ENCODE results near the gene CREB3L1. TPM values are rescaled to one million over a fixed set of nuclear protein-coding genes. Genes with fewer than 3 reads are reported as not detected.

The CREB3L1 gene
- 10 to 100 TPM; 16.8 to 52.3 TPM for total RNA-seq
- 10 to 100 TPM; 21.3 to 54.0 TPM for polyA plus RNA-seq
- long read RNA-seq, donor 1, transcript CREB3L1-206 (12 exons, 2,687 nt) = major isoform, 5 of 7 reads
- long read RNA-seq, donor 1, partial matches to known transcripts = 0 of 7 reads
- long read RNA-seq, donor 1, other reads (novel, unspliced or antisense) = 0 of 7 reads
- long read RNA-seq, donor 2, partial matches to known transcripts = 0 of 1 reads
- long read RNA-seq, donor 2, other reads (novel, unspliced or antisense) = 0 of 1 reads
- long read RNA-seq, donor 3, partial matches to known transcripts = 0 of 5 reads
- long read RNA-seq, donor 3, other reads (novel, unspliced or antisense) = 0 of 5 reads
- long read RNA-seq, donor 4 = 0 reads
- long read RNA-seq, donor 5, partial matches to known transcripts = 0 of 2 reads
- long read RNA-seq, donor 5, other reads (novel, unspliced or antisense) = 0 of 2 reads

GRCh38 chr11:46277622-46278386 lies at the start of gene CREB3L1:
TSS of gene CREB3L1 (plus strand) at chr11:46277662. CDS start at chr11:46278112, 450 bp downstream.
- peaks cover 0 to 5% (median 1%) of the 10 kb centered on the region in 4 donors for H3K36me3 ChIP-seq (ENCODE audit: control insufficient read depth in 4 of 4, insufficient read depth in 4 of 4, low read length in 4 of 4)
- no peaks in the 10 kb centered on the region for H3K27me3 ChIP-seq (ENCODE audit: control insufficient read depth in 3 of 3, insufficient read depth in 3 of 3, low read length in 2 of 3)
- DNase-seq (peak; percentile 69 to 83 (median 69)), ATAC-seq (ENCODE audit: insufficient read depth, low FRiP score) (no peak)
- H3K9me3 ChIP-seq (ENCODE audit: control insufficient read depth in 4 of 4, insufficient read depth in 3 of 4, low read length in 3 of 4) = no peaks in the 10 kb centered on the region
- H3K4me3 ChIP-seq = peak within 1 kb of the TSS; percentile 49
- H3K9ac ChIP-seq (ENCODE audit: insufficient read depth in 1 of 2, low read length in 2 of 2) = peak within 1 kb of the TSS in 1 of 2 donors; percentile 75
- H3K4me1 ChIP-seq (ENCODE audit: control insufficient read depth in 5 of 5, insufficient read depth in 5 of 5, low read length in 5 of 5) = peaks cover 12 to 54% (median 37%) of the 10 kb centered on the region in 5 donors
- H3K27ac ChIP-seq (ENCODE audit: low read depth in 1 of 2, low read length in 1 of 2) = peak within 1 kb of the TSS; percentile 2 to 87
- no peak for TF ChIP-seq CTCF (IDR thresholded peaks at IDR 0.05; ENCODE audit: control extremely low read depth, extremely low read depth)
- WGBS, 2 donors = 0 to 2% methylated on average over 33 to 61 of the region's 61 CpGs

GRCh38 chr11:46229230-46229629 lies 48.2 kb upstream of the CREB3L1 start:
- no peaks in the 10 kb centered on the region for H3K4me1 ChIP-seq (ENCODE audit: control insufficient read depth in 5 of 5, insufficient read depth in 5 of 5, low read length in 5 of 5)
- ATAC-seq (ENCODE audit: insufficient read depth, low FRiP score) (no peak), DNase-seq (no peak)
- H3K27me3 ChIP-seq (ENCODE audit: control insufficient read depth in 3 of 3, insufficient read depth in 3 of 3, low read length in 2 of 3) = peaks cover 0 to 14% (median 10%) of the 10 kb centered on the region in 3 donors
- H3K27ac ChIP-seq (ENCODE audit: low read depth in 1 of 2, low read length in 1 of 2) = no peak overlapping the region
- no peak for TF ChIP-seq CTCF (IDR thresholded peaks at IDR 0.05; ENCODE audit: control extremely low read depth, extremely low read depth)
- H3K36me3 ChIP-seq (ENCODE audit: control insufficient read depth in 4 of 4, insufficient read depth in 4 of 4, low read length in 4 of 4) = no peaks in the 10 kb centered on the region
- H3K4me3 ChIP-seq = no peak overlapping the region
- H3K9me3 ChIP-seq (ENCODE audit: control insufficient read depth in 4 of 4, insufficient read depth in 3 of 4, low read length in 3 of 4) = peaks cover 0 to 3% (median 1%) of the 10 kb centered on the region in 4 donors
- WGBS, 2 donors = 70 to 82% methylated on average over 13 of the region's 13 CpGs
- H3K9ac ChIP-seq (ENCODE audit: insufficient read depth in 1 of 2, low read length in 2 of 2) = no peak overlapping the region

GRCh38 chr11:46234311-46234710 lies 43.2 kb upstream of the CREB3L1 start:
- Histone ChIP-seq H3K36me3 (ENCODE audit: control insufficient read depth in 4 of 4, insufficient read depth in 4 of 4, low read length in 4 of 4) (no peaks in the 10 kb centered on the region), H3K4me3 (no peak overlapping the region), H3K9ac (ENCODE audit: insufficient read depth in 1 of 2, low read length in 2 of 2) (no peak overlapping the region), H3K27ac (ENCODE audit: low read depth in 1 of 2, low read length in 1 of 2) (no peak overlapping the region), H3K4me1 (ENCODE audit: control insufficient read depth in 5 of 5, insufficient read depth in 5 of 5, low read length in 5 of 5) (peaks cover 0 to 16% (median 3%) of the 10 kb centered on the region in 5 donors), H3K9me3 (ENCODE audit: control insufficient read depth in 4 of 4, insufficient read depth in 3 of 4, low read length in 3 of 4) (peaks cover 0 to 3% (median 1%) of the 10 kb centered on the region in 4 donors), H3K27me3 (ENCODE audit: control insufficient read depth in 3 of 3, insufficient read depth in 3 of 3, low read length in 2 of 3) (peaks cover 0 to 46% (median 30%) of the 10 kb centered on the region in 3 donors)
- ATAC-seq (ENCODE audit: insufficient read depth, low FRiP score) = no peak
- no peak for DNase-seq
- WGBS, 2 donors = 70 to 73% methylated on average over 12 of the region's 12 CpGs
- TF ChIP-seq CTCF (IDR thresholded peaks at IDR 0.05; ENCODE audit: control extremely low read depth, extremely low read depth) = no peak

All from lung (tissue), 16 donors.